ENCODE measurements around the gene TRUB1.
"Not testable (repeated sequence)": the region's sequence is repeated elsewhere in the genome, so short reads cannot be mapped to it uniquely, and the experiment has no call there.

Gene TRUB1

GRCh38 chr10:114937962-114938855 is at the start of gene TRUB1:
Gene TRUB1 (plus strand): TSS chr10:114938195. CDS start chr10:114938254, 59 bp downstream.
- H3K4me3 ChIP-seq (ENCODE audit: low read depth, low read length): peak within 1 kb of the TSS; percentile 85
- DNase-seq (ENCODE audit: low read depth): peak; percentile 95
- TF ChIP-seq CTCF (IDR thresholded peaks at IDR 0.05; ENCODE audit: insufficient read depth, low read depth, low read length, missing control alignments): no peak

DNA sequence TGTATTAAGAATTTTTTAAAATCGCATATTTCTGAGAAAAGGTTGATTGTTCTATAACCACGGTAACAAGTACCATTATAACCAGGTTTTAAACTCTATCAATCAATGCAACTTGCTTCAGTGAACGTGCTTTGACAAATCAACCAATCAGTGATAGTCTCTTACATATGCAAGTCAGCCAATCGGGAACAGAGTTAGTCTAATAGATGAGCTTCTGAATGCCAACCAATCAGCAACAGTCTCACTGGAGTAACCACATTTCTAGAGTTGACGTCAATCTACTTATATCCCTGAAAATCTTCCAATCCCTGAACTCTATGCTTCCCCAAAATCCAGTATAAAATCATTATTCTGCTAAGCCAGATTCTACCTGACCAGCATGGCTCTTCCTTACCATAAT is 44.7 kb upstream of the TRUB1 start:
- no peak for TF ChIP-seq CTCF (IDR thresholded peaks at IDR 0.05; ENCODE audit: insufficient read depth, low read depth, low read length, missing control alignments)
- H3K4me3 ChIP-seq (ENCODE audit: low read depth, low read length): no peak overlapping the region
- DNase-seq (ENCODE audit: low read depth): peak; percentile 31

- no peak overlapping the region for H3K4me3 ChIP-seq (ENCODE audit: low read depth, low read length)
- no peak for DNase-seq (ENCODE audit: low read depth)
- no peak for TF ChIP-seq CTCF (IDR thresholded peaks at IDR 0.05; ENCODE audit: insufficient read depth, low read depth, low read length, missing control alignments)
Observed at GRCh38 chr10:114894911-114895310, 43.1 kb upstream of the TRUB1 start.

- not testable (repeated sequence) for H3K4me3 ChIP-seq (ENCODE audit: low read depth, low read length); DNase-seq (ENCODE audit: low read depth)
Observed at GRCh38 chr10:114897011-114897410, 41.0 kb upstream of the TRUB1 start.

DNA sequence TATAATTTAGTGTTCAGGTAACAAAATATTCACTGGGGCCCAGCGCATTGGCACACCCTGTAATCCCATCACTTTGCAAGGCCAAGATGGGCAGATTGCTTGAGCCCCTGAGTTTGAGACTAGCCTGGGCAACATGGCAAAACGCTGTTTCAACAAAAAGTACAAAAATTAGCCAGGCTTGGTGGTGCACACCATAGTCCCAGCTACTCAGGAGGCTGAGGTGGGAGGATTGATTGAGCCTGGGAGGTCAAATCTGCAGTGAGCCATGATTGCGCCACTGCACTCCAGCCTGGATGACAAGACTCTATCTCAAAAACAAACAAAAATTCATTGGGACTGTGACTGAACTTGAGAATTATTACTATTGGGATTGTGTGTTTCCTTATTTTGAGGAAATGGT is 40.4 kb upstream of the TRUB1 start:
- no peak overlapping the region for H3K4me3 ChIP-seq (ENCODE audit: low read depth, low read length)
- no peak for DNase-seq (ENCODE audit: low read depth)
- no peak for TF ChIP-seq CTCF (IDR thresholded peaks at IDR 0.05; ENCODE audit: insufficient read depth, low read depth, low read length, missing control alignments)

- H3K4me3 ChIP-seq (ENCODE audit: low read depth, low read length): no peak overlapping the region
- no peak for DNase-seq (ENCODE audit: low read depth)
- no peak for TF ChIP-seq CTCF (IDR thresholded peaks at IDR 0.05; ENCODE audit: insufficient read depth, low read depth, low read length, missing control alignments)
Observed at GRCh38 chr10:114899982-114900381, 38.0 kb upstream of the TRUB1 start.

DNA sequence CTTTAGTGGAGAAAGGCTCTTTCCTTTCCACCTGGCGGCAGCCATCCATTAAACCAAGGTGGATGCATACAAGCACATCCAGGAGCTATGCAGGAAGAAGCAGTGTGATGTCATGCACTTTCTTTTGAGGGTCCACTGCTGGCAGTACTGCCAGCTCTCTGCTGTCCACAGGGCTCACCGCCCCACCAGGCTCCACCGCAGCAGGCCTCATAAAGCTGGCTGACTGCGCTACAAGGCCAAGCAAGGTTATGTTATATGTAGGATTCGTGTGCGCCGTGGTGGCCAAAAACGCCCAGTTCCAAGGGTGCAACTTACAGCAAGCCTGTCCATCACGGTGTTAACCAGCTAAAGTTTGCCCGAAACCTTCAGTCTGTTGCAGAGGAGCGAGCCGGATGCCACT is 37.3 kb upstream of the TRUB1 start:
- no peak for TF ChIP-seq CTCF (IDR thresholded peaks at IDR 0.05; ENCODE audit: insufficient read depth, low read depth, low read length, missing control alignments)
- DNase-seq (ENCODE audit: low read depth): no peak
- H3K4me3 ChIP-seq (ENCODE audit: low read depth, low read length): no peak overlapping the region
